Measurements from ENCODE around the gene ASPSCR1. TPM values are rescaled to one million over a fixed set of nuclear protein-coding genes. Genes with fewer than 3 reads are reported as not detected.

The ASPSCR1 gene
- total and polyA plus RNA-seq, 2 of the 13 experiments (the other 11 are each of a cell fraction or from before 2014, with no cell fraction given): 274 to 314 TPM

GRCh38 chr17:82039695-82040299, 62.4 kb downstream of the ASPSCR1 start (continued):
- no peak for TF ChIP-seq ZNF770 (CRISPR knock-in tag; IDR thresholded peaks at IDR 0.05)
- TF ChIP-seq ZNF232 (CRISPR knock-in tag; IDR thresholded peaks at IDR 0.05; ENCODE audit: borderline replicate concordance): no peak
- no peak for TF ChIP-seq ZNF75D (CRISPR knock-in tag; IDR thresholded peaks at IDR 0.05; ENCODE audit: borderline replicate concordance)
- TF ChIP-seq SNAPC4 (CRISPR knock-in tag; IDR thresholded peaks at IDR 0.05): 0 out of 2 replicates have a peak, but pooled peaks have one; percentile 49
- no peak for TF ChIP-seq NFAT5 (CRISPR knock-in tag; IDR thresholded peaks at IDR 0.05)
- TF ChIP-seq ISL2 (CRISPR knock-in tag; IDR thresholded peaks at IDR 0.05): no peak
- no peak for TF ChIP-seq SIN3A (IDR thresholded peaks at IDR 0.05; ENCODE audit: borderline replicate concordance, low read depth, low read length)
- TF ChIP-seq ZNF264 (CRISPR knock-in tag; IDR thresholded peaks at IDR 0.05): no peak
